ENCODE results near the gene PLA2G4B. TPM values are rescaled to one million over a fixed set of nuclear protein-coding genes. Genes with fewer than 3 reads are reported as not detected.

Gene PLA2G4B
- total RNA-seq, 1 donor from 2014 or later = 1.2 TPM

DNA sequence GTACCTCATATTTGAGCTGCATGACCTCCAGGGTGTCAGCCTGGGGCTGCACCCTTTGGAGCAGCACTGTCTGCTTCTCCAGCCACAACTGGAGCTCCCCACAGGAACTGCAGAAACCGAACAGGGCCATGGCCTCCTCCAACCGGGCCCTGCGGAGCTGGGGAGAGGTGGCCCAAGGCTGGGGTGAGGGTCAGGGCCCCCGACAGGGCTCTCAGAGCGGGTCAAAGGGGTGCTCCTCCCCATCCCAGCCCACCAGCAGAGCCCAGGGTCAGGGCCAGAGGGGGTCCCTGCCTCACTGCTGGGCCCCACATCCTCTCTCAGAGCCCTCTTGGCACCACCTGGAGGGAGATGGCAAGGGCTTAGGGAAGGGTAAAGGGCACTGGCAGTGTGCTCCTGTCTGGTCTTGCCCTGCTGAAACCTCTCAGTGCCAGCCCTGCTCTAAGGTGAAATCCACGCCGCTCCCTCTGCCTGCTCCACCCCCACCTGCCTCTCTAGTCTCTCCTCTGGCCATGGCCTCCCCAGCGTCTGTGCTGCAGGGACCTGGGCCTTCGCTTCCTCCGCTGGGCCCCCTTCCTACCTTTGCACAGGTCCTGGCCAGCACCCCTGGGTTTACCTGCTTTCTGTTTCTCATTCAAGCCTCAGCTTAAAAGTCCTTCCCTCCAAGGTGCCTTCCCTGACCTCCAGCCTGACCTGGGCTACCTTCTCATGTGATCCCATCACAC, 41.7 kb downstream of the PLA2G4B start:
- H3K4me3 ChIP-seq (ENCODE audit: low read depth, low read length) = no peak overlapping the region
- DNase-seq (ENCODE audit: low read depth) = no peak
- TF ChIP-seq, protein P1, sequence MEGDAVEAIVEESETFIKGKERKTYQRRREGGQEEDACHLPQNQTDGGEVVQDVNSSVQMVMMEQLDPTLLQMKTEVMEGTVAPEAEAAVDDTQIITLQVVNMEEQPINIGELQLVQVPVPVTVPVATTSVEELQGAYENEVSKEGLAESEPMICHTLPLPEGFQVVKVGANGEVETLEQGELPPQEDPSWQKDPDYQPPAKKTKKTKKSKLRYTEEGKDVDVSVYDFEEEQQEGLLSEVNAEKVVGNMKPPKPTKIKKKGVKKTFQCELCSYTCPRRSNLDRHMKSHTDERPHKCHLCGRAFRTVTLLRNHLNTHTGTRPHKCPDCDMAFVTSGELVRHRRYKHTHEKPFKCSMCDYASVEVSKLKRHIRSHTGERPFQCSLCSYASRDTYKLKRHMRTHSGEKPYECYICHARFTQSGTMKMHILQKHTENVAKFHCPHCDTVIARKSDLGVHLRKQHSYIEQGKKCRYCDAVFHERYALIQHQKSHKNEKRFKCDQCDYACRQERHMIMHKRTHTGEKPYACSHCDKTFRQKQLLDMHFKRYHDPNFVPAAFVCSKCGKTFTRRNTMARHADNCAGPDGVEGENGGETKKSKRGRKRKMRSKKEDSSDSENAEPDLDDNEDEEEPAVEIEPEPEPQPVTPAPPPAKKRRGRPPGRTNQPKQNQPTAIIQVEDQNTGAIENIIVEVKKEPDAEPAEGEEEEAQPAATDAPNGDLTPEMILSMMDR (conservative IDR thresholded peaks at IDR 0.05; ENCODE audit: low read depth, low read length) = no peak

DNA sequence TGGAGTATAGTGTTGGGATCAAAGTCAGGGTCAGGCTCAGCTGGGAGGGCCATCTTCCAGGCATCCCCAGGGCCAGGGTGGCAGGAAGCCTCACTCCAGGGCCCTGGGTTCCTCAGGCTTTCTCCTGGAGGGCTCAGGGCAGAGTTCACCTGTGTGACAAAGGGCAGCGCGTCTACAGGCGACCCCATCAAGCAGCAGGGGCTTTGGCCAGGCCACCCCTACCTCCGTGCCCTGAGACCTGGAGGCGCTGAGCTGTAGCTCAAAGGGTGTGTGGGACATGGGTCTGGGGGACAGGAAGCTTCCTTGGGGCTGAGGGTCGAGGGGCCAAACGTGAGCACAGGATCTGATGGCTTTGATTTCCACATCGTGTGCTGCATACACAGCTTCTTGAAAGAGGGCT, 42.4 kb downstream of the PLA2G4B start:
- H3K4me3 ChIP-seq (ENCODE audit: low read depth, low read length) = no peak overlapping the region
- TF ChIP-seq, protein P1 (conservative IDR thresholded peaks at IDR 0.05; ENCODE audit: low read depth, low read length) = no peak
- no peak for DNase-seq (ENCODE audit: low read depth)

DNA sequence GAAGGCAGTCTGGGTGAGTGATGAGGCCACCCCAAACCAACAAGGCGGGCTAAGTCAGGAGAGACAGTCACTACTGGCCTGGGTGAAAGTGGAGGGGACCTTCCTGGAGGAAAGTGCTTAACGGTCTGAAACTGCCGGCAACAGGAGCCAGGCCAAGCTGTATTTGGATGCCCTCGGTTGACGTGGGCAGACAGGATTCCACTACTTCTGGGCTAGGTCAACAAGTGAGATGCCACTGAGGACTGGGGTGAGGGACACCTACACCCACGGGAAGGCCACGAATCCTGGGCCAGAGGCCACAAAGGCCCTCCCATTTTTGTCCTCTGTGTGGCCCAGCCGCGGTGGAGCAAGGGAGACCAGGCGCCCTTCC, 42.9 kb downstream of the PLA2G4B start:
- TF ChIP-seq, protein P1 (conservative IDR thresholded peaks at IDR 0.05; ENCODE audit: low read depth, low read length) = no peak
- no peak for DNase-seq (ENCODE audit: low read depth)
- no peak overlapping the region for H3K4me3 ChIP-seq (ENCODE audit: low read depth, low read length)

DNA sequence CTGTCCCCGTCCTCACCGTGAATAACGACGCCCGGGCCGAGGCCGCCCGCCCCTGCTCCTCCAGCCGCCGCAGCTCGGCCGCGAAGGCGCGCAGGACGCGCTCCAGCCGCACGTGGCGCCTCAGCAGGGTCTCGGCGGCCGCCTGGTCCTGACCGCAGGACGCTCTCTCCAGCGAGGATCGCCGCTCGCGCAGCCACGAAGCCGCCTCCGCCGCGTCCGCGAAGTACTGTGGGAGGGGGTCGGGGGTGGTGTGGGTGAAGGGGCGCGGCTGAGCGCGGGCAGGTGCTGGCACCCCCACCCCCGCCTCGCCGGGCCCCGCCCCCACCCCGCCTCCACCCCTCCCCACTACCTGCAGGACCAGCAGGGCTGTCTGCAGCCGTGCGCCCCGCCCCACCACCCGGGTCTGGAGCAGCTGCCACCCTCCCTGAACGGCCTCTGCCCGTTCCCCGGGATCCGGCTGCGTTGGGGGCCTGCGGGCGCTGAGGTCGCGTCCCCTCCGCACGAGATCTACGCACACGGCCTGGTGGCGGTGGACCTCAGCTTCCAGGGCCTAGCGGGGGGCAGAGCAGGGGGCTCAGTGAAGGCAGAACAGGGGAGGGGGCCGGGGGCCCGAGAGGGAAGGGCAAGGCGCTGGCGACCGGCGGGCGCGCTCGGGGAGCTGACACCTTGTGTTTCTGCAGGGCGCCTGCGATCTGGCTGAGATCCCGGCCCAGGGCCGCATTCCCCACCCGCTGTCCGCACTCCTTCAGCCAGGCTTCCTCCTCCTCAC, 43.5 kb downstream of the PLA2G4B start:
- DNase-seq (ENCODE audit: low read depth) = no peak
- TF ChIP-seq, protein P1 (conservative IDR thresholded peaks at IDR 0.05; ENCODE audit: low read depth, low read length) = no peak
- peak overlapping the region; percentile 33 for H3K4me3 ChIP-seq (ENCODE audit: low read depth, low read length)

DNA sequence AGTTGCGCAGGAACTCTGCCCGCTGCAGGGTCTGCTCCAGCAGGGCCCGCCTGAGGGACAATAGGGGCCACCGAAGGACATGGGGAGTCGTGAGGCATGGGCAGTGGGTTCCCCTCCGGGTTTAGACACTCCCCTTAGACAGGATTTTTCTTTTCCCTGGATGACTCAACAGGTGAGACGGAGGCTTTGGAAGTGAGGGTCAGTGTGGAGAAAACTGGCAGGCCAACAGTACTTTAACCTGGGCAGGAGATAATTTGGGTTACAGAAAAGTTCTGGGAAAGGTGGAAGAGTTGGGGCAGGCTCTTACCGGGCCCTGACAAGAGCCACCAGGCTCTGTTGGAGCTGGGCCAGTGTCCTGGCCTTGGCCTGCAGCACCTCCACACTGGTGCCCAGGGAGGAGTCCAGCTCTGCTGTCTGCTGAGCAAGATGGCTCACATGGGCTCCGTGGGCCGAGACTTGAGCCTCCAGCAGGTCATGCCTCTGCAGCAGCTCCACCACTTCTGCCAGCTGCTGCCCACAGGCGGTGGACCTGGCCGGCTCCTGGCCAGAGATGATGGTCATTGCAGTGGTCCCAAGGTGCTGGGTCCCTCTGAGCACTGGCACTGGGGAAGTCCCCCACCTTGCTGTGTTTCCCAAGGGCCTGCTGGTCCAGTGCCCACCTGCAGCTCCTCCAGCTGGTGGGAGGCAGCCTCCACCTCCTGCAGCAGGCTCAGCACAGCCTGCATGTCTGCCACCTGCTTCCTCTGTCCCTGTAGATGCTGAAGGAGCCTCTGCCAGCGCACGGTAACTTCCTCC, 44.2 kb downstream of the PLA2G4B start:
- DNase-seq (ENCODE audit: low read depth) = no peak
- TF ChIP-seq, protein P1 (conservative IDR thresholded peaks at IDR 0.05; ENCODE audit: low read depth, low read length) = no peak
- no peak overlapping the region for H3K4me3 ChIP-seq (ENCODE audit: low read depth, low read length)

DNA sequence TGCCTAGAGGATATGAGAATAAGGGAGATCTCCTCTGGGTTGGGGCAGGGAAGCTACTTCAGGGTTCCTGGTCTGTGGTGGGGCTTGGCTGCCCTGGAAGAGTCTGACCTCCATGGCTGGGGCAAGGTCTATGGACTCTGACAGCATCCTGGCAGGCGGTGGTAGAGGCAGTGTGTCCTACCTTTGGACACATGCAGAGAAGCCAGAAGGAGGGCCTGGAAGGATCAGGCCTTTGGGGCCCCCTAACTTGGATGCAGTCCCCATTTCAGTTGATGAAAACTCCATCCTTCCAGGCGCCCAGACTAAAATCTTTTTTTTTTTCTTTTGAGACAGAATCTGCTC, 44.8 kb downstream of the PLA2G4B start:
- no peak overlapping the region for H3K4me3 ChIP-seq (ENCODE audit: low read depth, low read length)
- no peak for DNase-seq (ENCODE audit: low read depth)
- TF ChIP-seq, protein P1 (conservative IDR thresholded peaks at IDR 0.05; ENCODE audit: low read depth, low read length) = no peak
